ENCODE data around the gene ZMIZ1.
A peak's percentile ranks its signal among the peaks of the same experiment; 100 is the strongest.

Gene ZMIZ1

DNA sequence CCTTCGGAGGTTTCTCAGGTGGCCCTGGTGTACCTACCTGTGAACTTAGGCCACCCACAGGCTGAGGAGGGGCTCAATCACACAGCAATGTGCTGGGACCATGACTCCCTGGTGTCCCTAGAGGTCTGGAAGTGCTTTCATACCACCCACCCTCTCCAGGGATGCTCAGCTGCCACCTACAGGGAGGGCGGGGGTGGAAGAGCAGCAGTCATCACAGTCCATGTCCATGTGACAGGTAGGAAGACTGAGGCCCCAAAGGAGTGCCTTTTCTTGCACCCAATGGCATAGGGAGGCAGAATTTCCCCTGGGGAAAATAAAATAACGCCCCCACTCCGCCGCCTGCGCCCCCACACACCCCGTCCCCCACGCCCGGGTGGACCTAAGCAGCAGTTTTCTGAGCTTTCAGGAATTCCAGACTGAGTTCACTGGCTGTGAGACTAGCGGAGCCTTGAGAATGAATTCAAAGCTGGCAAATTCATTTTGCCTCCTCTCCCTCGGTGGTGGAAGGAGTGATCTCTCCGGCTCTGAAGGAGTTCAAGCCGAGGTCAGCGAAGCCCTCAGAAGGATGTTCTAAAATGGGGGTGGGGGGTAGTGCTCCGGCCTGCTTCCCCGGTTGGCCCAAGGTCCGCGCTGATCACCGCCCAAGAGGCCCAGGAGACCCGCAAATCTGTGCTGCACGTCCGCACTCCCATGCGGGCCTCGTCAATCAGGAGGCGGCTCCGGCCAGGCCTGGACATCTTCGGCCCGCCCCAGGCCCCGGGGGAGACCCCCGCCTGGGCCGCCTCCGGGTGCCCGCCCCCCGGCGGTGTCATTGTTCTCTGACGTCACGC is 2.1 kb upstream of the ZMIZ1 start:
- DNase-seq (ENCODE audit: low read depth) = no peak

DNA sequence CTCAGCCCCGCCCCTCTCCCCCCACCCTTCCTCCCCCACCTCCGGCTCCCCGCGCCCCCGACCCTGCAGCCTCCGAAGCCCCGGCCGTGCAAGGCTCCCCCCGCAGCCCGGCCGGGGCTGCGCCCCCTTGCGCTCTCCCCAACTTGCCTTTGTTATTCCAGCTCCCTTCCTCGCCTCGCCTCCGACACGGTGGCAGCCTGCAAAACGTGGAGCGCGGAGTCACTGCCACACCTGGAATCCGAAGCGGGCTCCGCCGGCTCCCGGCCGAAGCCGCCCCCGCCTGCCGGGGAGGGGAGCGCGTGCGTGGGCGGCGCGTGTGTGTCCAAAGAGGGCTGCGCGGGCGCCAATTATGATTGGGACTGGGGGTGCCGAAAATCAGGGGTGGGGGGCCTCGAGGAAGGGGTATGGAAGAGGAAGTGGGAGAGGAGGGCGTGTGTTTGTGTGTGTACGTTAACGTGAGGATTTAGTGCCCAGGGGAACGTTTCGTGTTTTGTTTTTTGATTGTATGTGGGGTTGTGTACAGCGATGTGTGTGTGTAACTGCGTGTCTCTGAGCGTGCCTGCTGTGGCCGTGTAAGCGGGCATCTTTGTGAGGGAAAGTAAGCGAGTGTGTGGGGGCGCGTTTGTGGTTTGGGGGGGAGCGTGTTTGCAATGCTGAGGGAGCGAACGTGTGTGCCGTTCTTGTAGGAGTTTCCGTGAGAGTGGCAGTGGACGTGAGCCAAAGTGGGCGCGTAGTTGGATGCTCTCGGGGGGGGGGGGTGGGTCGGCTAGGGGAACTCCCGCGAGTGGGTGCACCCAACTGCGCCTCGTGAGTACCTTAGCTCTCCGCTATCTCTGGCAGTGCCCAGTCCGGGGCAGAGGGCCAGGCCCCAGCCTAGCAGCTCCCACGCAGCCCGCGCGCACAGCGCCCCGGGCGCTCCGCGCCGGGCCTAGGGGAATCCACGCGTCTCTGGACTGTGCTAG is 1.2 kb upstream of the ZMIZ1 start:
- DNase-seq (ENCODE audit: low read depth) = peak; percentile 77

DNA sequence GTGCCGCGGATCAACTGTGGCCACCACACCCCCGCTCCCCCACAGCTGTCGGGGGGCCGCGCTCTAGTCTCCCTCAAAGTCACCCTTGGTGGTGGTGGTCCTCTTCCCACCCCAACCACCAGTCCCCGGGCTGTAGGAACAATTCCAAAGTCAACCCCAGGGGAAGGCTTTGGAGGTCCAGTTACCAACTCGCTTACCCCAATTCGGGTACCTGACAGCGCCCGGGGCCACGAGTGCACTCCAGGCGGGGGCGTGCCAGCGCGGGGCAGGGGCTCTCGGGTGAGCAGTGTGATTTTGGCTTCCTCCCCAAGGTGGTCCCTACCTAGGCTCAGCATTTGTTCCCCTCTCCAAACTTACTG is 584 bp upstream of the ZMIZ1 start:
- DNase-seq (ENCODE audit: low read depth) = no peak

DNA sequence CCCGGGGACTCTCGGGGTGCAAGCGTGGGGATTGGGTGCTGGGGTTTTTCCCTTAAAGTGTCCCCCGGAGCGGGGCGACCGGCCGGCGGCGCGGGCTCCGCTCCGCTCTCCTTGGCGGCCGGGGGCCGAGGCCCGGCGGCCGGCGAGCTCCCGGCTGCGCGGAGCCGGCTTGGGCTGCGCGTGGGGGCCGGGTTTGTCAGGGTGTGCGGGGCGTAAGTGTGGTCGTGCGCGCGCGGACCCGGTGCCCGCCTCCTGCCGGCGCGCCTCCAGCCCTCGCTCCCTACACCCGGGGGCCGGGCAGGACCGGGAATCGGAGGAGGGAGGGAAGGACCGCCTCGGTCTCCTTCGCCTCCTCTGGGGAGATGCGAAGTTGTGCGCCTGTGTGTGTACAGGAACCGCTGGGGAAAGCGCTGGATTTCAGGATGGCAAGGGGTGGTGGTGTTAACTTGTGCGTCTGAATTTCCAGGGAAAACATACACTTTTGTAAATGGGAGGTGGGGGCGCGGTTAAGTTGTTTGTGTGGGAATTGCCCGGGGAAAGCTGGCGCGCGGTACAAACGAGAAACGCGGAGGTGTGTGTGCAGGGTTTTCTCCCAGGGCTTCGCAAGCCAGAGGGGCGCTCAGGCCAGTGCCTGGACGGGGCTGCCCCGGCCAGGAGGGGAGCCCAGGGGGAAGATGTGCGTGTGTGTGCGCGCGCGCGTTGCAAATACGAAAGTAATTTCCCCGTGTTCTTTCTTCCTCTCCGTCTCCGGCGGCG is 737 bp downstream of the ZMIZ1 start:
- DNase-seq (ENCODE audit: low read depth) = peak; percentile 51

DNA sequence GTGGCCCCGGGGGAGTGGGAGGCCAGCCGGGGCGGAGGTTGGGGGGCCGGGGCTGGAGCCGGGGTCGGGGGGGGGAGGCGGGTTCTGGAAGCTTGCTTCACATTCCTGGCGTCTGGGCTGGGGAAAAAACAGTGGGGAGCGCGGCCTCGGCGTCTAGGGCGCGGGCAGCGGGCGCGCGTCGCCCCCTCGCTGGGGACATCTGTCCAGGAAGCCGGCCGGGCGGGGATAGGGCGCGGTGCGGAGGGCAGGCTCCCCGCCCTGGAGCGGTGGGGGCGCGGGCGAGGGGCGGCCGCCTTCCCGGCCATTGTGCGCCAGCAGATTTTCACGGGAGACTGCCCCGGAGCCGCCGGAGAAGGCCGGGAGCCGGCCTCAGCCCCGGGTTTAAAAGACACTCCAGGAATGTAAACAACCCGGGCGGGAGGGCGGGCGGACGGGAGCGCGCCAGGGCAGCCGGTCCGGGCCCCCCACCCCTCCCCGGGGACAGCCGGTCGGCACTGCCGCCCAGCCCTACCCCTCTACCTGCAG is 1.4 kb downstream of the ZMIZ1 start:
- DNase-seq (ENCODE audit: low read depth) = no peak

DNA sequence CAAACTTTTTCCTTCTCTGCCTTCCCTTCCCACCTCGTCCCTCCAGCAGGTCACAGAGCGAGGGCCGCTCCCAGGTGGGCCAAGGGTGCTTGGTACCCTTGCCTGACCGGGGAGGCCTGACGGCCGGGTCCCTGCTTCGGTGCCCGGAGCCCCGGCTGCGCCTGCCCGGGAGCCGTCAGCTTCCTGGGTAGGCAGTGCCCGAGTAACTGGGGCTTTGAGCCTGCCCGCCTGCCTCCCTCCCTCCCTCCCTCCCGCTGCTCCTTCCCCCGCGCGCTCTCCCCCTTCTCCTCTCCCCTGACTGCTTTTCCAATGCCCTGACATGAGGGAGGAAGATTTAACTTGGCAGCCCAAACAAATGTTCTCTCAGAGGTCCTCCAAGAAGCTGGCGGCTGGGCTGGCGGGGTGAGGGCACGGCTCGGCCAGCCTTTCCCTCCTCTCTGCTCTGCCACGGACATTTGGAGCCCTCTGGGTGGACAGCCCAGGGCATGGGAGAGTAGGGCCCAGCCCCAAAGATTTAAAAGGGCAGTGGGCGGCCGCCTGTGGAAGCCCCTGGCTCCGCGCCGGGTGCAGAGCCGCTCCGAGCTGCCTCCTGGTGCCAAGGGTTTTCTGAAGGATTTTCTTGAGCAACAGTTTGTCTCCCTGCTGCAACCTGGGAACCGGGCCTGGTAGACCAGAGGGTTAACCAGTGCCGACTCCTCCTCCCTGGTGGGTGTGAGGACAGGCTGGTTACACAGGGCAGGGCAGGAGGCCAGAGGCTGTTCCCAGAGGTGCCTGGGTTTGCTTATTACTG is 2.0 kb downstream of the ZMIZ1 start:
- no peak for DNase-seq (ENCODE audit: low read depth)

DNA sequence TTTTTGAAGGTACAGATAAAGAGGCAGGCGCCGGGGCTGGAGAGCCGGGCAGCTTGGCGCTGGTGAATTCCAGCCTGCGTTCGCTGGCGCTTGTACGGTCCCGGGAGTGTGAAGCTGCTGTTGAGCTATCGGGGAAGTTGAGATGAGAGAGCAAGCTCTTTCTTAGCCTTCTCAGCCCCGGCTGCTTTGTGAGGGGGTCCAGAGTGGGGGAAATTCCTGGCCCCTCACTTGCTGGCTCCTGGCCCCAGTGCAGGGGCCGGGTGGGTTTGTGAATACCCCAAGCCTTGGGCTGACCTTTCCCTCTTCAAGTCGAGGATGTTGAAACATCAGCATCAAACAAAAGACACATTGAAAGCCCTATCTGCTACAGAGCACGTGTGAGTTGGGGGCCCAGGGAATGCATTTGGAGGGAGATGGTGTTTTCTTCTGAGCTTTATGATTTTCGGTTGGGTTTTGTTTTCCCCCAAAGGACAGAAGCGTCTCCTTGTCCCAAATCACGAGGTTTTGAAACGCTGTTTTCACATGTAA is 2.7 kb downstream of the ZMIZ1 start:
- no peak for DNase-seq (ENCODE audit: low read depth)

DNA sequence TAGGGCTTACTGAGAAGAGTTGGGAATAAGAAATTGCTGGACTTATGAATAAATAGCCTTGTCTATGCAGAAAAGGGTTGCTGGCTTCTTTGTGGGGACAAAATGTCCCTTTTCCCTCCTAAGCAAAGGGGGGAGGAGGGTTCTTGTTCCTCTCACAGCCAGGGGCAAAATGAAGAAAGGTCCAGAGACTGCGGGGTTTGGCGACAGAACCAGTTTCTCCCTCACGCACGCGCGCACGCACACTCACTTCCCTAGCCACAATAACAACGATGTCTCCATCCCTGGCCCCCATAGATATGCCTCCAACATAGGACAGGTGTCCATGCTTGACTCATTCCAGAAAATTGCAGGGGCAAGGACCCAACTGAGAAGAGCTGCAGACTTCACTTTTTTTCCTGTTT is 3.3 kb downstream of the ZMIZ1 start:
- no peak for DNase-seq (ENCODE audit: low read depth)

DNA sequence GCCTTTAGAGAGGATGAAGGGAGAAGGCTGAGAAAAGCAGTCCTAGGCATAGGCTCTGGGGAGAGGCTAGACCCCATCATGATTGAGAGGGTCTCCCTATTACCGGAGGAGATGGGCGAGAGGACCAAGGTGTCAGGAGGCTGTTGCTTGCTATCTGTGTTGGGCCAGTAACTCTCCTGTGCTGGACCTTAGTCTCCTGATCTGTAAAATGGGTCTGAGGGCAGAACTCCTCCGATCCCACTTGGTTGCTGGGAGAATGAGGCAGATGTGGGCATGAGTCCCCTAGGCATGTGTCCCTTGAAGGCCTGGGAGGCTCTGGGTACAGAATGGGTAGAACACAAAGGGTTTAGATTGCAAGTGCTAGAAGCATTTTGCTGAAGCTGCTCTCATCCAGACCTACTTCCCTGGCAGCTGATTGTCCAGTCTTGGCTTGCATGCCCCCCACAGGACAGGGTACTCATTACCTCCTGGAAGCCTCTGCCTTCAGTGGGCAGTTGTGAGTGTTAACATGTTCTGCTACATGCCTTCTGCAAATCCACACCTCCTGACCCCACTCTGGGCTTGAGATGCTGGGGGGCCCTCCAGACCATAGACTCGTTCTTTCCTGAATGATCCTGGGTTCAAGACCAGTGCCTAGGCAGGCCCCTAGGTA is 4.4 kb downstream of the ZMIZ1 start:
- no peak for DNase-seq (ENCODE audit: low read depth)

DNA sequence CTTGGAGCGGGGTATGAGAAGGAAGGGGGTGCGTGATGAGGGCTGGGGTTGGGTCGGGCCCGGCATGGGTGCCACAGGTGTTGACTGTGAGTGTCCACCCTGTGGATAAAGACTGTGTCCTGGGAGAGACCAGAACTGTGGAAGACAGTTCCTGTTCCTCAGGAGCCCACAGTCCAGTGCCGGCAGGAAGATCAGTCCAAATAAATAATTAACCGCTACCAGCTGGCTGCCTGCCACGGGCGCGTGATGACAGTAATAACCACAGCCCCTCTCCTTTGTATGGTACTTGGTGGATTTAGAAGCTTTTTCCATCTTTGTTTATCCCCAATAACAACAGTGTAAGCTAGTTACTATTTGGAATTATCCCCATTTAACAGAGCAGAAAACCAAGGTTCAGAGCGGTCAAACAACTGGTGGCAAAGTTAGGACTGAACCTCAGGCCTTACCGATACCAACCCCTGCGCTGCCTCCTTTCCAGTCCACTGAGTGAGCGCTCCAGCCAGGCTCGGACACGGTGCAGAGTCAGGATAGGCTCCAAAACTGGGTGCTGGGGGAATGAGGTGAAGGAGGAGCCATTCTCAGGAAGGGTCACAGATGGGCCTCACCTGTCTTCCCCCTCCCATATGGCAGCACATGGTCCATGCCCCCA is 5.1 kb downstream of the ZMIZ1 start:
- no peak for DNase-seq (ENCODE audit: low read depth)

DNA sequence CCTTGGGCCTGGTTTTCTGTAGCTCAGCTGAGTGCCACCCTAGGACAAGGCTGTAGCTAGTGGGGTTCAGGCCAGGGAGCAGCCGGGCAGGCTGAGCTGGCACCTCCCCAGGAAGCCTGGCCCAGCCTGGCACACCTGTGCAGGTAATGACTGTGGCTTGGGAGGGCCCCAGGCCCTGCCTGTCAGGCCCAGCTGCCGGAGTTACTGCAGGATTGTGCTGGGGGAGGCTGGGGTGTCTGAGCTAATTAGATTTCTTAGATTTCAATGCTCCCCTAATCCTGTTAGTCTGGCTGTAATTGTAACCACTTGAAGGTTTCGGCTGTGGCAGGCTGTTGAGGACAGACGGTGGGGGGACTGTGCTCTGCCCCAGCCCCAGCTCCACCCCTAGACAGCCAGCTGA is 6.0 kb downstream of the ZMIZ1 start:
- DNase-seq (ENCODE audit: low read depth) = no peak

DNA sequence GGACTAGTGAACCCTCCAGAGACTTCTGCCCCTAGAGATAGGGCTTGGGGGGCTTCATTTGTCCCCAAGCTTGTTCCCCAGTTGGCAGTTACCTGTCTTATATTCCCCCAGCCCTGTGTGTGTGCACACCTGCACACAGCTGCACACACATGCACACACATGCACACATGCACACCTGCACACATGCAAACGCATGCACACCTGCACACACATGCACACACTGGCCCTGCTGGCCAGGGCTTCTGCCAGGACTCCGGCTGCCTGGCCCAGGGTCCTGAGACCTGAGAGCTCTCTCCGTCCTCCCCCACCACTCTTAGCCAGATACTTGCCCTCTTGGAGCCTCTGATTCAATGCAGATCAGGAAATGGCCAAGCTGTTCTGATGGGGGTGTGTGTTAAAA is 6.7 kb downstream of the ZMIZ1 start:
- DNase-seq (ENCODE audit: low read depth) = no peak

DNA sequence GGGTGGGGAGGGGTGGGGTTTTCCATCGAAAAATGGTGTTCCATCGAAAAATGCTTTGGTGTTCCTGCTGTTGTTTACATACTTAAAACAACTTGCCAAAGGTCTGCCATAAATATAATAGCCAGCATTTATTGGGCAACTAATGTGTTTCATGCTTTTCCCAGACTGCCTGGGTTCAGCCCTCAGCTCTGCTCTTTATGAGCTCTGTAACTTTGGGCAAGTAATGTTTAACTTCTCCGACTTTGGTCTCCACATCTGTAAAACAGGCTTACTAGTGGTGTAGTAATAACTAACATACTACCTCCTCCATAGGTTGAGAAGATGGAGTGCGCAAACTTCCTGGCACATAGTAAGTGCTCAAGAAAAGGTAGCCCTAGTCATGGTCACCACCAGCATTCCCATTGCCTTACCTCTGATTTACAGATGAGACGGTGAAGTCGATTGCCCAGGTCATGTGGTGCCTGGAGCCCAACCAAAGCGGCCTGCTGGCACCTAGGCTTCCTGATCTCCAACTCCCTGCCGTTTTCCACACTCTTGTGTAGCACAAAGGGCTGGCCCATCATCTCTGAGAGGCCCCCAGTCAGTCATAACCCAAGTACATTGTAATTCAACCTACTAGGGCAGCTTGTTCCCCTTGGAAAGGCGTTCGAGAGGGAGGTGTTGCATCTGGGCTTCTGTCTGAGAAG is 8.9 kb downstream of the ZMIZ1 start:
- DNase-seq (ENCODE audit: low read depth) = no peak

DNA sequence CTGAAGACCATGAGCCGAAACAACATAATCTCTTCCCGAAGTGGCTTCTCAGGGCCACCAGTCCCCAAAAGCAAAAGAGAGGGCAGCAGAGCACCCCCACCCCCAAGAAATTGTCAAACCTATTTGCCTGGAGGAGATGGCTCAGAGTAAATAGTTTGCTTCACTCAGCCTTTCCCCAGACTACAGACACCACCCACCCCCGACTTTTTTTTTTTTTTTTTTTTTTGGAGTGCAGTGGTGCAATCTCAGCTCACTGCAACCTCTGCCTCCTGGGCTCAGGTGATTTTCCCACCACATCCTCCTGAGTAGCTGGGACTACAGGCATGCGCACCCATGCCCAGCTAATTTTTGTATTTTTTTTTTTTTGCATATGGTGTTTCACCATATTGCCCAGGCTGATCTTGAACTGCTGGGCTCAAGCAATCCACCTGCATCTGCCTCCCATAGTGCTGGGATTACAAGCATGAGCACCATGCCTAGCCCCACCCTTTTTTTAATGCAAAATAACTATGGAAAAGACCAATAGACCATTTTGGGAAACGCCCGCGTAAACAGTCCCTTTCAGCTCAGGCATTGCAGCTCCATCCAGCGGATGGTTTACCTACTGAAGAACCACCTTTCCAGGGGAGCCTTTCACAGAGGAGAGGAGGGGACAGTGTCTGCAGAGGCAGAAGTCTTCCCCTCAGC is 9.7 kb downstream of the ZMIZ1 start:
- DNase-seq (ENCODE audit: low read depth) = no peak

DNA sequence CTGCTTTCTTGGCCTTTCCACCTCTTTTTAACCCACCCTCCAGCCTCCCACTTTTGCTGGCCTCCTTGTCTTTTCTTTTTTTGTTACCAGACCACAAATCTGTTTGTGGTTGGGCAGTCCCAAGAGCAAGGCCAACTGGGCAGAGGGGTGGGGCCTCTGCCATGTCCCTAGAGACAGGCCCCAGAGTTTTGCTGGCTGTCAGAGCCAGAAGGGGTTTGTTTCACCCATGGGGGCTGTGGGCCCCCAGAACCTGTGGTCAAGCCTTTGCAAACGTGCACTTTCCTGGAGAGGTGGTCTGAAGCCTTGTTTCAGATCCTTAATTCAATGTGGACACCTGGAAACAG is 10.3 kb downstream of the ZMIZ1 start:
- no peak for DNase-seq (ENCODE audit: low read depth)

DNA sequence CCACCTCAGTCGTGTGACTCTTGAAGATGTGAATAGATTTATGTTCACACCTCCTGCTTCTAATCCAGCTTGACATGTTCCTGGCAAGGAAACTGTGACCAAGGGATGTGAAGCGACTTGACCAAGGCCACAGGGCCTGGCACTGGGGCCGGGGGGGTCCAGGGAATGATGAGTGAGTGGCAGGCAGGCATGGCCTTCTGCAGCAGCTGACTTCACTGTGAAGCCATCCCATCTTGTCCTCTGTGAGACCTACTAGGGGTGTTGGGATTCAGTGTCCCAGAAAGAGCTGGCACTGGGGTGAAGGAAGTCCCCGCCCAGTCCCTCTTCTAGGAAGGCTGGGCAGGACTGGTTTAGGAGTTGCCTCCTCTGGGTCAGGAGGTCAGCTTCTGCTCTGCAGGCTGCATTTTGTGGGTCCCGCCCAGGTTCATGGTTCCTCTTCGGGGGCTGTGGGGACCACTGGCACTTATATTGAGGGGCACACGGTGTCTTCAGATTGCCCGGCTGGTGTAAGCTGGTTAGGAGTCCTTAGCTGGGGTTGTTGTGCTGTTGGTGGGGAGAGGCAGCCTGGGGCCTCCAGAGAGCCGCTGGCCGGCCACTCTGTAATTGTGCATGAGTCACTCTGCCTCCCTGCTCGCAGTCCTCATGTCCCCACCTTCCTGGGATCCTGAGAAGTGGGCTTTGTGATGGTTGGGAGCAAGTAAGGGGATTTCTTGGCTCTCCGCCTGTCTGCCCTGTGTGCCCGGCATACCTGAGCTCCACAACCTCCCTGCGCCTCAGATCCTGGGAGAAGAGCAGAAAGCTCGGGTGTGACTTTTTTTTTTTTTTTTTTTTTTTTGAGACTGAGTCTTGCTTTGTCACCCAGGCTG is 11.0 kb downstream of the ZMIZ1 start:
- no peak for DNase-seq (ENCODE audit: low read depth)

DNA sequence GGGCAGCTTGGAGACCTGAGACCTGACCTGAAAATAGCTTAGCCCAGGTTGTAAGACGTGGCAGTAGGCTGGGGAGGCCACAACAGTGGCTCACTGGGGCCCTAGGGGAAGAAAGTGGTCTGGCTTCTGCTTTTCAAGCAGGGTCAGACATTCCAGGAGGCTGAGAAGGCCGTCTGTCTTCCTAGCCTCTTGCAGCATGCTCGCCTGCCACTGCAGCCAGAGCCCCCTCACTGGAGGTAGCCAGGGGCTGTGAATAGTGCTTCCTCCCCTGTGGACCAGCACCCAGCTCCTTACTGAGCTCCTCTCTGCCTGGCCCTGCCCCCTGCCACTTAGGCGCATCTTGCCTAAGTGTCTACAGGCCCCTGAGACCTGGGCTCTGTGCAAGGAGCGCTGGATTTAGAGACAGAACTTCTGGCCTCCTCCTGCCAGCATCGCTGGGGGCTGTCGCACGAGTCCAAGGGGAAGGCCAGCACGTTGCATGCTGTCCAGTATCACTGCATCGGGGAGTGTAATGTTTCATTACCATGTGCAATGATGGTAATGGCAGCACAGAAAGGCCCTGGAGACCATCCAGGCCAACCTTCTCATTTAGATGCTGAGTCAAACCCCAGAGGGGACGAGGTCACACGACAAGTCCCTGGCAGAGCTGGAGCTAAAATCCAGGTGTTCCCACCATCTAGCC is 12.7 kb downstream of the ZMIZ1 start:
- no peak for DNase-seq (ENCODE audit: low read depth)

DNA sequence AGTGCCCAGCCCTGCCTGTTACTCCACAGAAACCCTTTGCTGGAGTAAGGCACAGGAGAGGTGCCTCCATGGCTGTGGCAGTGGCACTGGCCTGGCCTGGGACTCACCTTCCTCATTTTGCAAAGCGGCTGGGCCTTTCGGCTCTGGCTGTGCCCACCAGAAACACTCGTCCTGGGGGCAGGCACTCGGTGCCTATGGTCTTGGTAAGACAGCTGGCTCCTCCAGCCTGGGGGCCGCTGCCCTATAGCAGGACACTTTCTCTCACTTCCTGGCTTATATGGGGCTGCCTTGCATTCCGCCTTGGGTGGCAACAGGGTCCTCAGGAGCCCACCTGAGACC is 13.2 kb downstream of the ZMIZ1 start:
- DNase-seq (ENCODE audit: low read depth) = no peak
